Jurkat, Clone E6-1 (cell line): Measurements from ENCODE around the gene WDCP.
"Not testable (repeated sequence)": the region's sequence is repeated elsewhere in the genome, so short reads cannot be mapped to it uniquely, and the experiment has no call there.

Source experiments
- DNase-seq: peaks from one replicate; pipeline ENCODE4 v3.0.0-alpha.2; 2011; ENCODE audit warnings: low read depth, low spot score
- H3K4me3 ChIP-seq: 2 replicates; pipeline ENCODE4 v1.5.1; 2011; ENCODE audit warnings: mild to moderate bottlenecking, low read length, control low read depth, moderate library complexity

Gene WDCP

GRCh38 chr2:24073816-24074215, 26.6 kb upstream of the WDCP start:
- DNase-seq = no peak
- H3K4me3 ChIP-seq = no peak overlapping the region

GRCh38 chr2:24072259-24072658, 25.1 kb upstream of the WDCP start:
- H3K4me3 ChIP-seq = no peak overlapping the region
- DNase-seq = no peak

GRCh38 chr2:24065341-24065740, 18.1 kb upstream of the WDCP start:
- no peak for DNase-seq
- H3K4me3 ChIP-seq = no peak overlapping the region

- no peak overlapping the region for H3K4me3 ChIP-seq
- DNase-seq = no peak
Measured at GRCh38 chr2:24058564-24059271, 11.5 kb upstream of the WDCP start.

- no peak overlapping the region for H3K4me3 ChIP-seq
- no peak for DNase-seq
Measured at GRCh38 chr2:24055750-24056149, 8.6 kb upstream of the WDCP start.

GRCh38 chr2:24054366-24055010, 7.3 kb upstream of the WDCP start:
- H3K4me3 ChIP-seq = no peak overlapping the region
- DNase-seq = no peak

- DNase-seq = no peak
- no peak overlapping the region for H3K4me3 ChIP-seq
Measured at GRCh38 chr2:24052951-24053350, 5.8 kb upstream of the WDCP start.

- H3K4me3 ChIP-seq = no peak overlapping the region
- no peak for DNase-seq
Measured at GRCh38 chr2:24051833-24052232, 4.6 kb upstream of the WDCP start.

GRCh38 chr2:24050041-24050979, 3.1 kb upstream of the WDCP start:
- peak overlapping the region; percentile 54 for H3K4me3 ChIP-seq
- DNase-seq = no peak

- DNase-seq = no peak
- peak within 1 kb of the TSS; percentile 54 for H3K4me3 ChIP-seq
Measured at GRCh38 chr2:24049485-24050021, 2.4 kb upstream of the WDCP start, which contains the start of gene FKBP1B. FKBP1B (plus strand) TSS chr2:24049741; CDS start chr2:24049850, 109 bp downstream.

- peak overlapping the region; percentile 54 for H3K4me3 ChIP-seq
- DNase-seq = no peak
Measured at GRCh38 chr2:24048769-24049484, 1.7 kb upstream of the WDCP start.

GRCh38 chr2:24047703-24048033, 477 bp upstream of the WDCP start:
- no peak for DNase-seq
- peak overlapping the region; percentile 75 for H3K4me3 ChIP-seq

GRCh38 chr2:24046599-24046929, 627 bp downstream of the WDCP start:
- peak overlapping the region; percentile 75 for H3K4me3 ChIP-seq
- no peak for DNase-seq

GRCh38 chr2:24045511-24046508, 1.4 kb downstream of the WDCP start:
- DNase-seq = no peak
- H3K4me3 ChIP-seq = peak overlapping the region; percentile 75

- not testable (repeated sequence) for H3K4me3 ChIP-seq, DNase-seq
Measured at GRCh38 chr2:24043133-24043532, 4.1 kb downstream of the WDCP start.

- no peak overlapping the region for H3K4me3 ChIP-seq
- no peak for DNase-seq
Measured at GRCh38 chr2:24040511-24040910, 6.7 kb downstream of the WDCP start.

- no peak for DNase-seq
- no peak overlapping the region for H3K4me3 ChIP-seq
Measured at GRCh38 chr2:24038786-24039499, 8.2 kb downstream of the WDCP start.
